Epithelial cell of proximal tubule (primary cell): ENCODE results near the gene HDAC1. TPM values are rescaled to one million over a fixed set of nuclear protein-coding genes. Genes with fewer than 3 reads are reported as not detected.
"Not testable (repeated sequence)": the region's sequence is repeated elsewhere in the genome, so short reads cannot be mapped to it uniquely, and the experiment has no call there.

Source experiments
- DNase-seq: peaks from one replicate; pipeline ENCODE4 v3.0.0-alpha.2; 2011; ENCODE audit warnings: low read depth
- H3K4me3 ChIP-seq: 2 replicates; pipeline ENCODE4 v1.5.1; 2011; ENCODE audit warnings: low read depth, mild to moderate bottlenecking, low read length
- total RNA-seq: library from RNA; depleted of rRNA; stranded (reverse); fragments of >200 nt; gene quantifications from 2 replicates; pipeline ENCODE4 v1.2.3, GENCODE V29; 2015
- TF ChIP-seq, protein P1 (sequence below): conservative IDR thresholded peaks from 2 replicates; pipeline ENCODE4 v1.5.1; 2012; ENCODE audit warnings: low read depth, mild to moderate bottlenecking, low read length

The HDAC1 gene
- total RNA-seq, 1 donor from 2014 or later, result 117 TPM

DNA sequence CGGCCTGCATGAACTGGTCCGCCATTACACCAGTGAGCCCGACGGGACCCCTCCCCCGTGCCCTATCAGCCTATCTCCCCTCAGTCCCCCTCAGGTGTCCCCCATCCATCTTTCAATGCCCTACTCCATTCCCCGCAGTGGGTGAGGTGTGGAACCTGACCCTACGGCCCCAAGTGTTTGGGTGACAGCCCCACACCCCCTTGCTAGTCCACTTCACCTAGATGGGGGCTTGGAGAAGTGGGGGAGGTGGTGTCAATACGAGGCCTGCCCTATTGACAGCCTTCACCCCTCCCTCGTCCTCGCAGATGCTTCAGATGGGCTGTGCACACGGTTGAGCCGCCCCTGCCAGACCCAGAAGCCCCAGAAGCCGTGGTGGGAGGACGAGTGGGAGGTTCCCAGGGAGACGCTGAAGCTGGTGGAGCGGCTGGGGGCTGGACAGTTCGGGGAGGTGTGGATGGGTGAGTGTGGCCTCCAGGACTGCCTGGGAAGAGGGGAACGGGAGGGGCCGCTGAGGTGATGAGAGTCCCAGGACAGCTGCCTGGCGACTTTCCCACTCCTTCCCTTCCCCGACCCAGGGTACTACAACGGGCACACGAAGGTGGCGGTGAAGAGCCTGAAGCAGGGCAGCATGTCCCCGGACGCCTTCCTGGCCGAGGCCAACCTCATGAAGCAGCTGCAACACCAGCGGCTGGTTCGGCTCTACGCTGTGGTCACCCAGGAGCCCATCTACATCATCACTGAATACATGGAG, 15.7 kb upstream of the HDAC1 start:
- TF ChIP-seq, protein P1, sequence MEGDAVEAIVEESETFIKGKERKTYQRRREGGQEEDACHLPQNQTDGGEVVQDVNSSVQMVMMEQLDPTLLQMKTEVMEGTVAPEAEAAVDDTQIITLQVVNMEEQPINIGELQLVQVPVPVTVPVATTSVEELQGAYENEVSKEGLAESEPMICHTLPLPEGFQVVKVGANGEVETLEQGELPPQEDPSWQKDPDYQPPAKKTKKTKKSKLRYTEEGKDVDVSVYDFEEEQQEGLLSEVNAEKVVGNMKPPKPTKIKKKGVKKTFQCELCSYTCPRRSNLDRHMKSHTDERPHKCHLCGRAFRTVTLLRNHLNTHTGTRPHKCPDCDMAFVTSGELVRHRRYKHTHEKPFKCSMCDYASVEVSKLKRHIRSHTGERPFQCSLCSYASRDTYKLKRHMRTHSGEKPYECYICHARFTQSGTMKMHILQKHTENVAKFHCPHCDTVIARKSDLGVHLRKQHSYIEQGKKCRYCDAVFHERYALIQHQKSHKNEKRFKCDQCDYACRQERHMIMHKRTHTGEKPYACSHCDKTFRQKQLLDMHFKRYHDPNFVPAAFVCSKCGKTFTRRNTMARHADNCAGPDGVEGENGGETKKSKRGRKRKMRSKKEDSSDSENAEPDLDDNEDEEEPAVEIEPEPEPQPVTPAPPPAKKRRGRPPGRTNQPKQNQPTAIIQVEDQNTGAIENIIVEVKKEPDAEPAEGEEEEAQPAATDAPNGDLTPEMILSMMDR, result no peak
- DNase-seq, result no peak
- no peak overlapping the region for H3K4me3 ChIP-seq

- not testable (repeated sequence) for H3K4me3 ChIP-seq, DNase-seq
Observed at GRCh38 chr1:32284777-32285176, 7.1 kb upstream of the HDAC1 start.

GRCh38 chr1:32285658-32286057, 6.2 kb upstream of the HDAC1 start:
- TF ChIP-seq, protein P1, result no peak
- H3K4me3 ChIP-seq, result no peak overlapping the region
- no peak for DNase-seq

DNA sequence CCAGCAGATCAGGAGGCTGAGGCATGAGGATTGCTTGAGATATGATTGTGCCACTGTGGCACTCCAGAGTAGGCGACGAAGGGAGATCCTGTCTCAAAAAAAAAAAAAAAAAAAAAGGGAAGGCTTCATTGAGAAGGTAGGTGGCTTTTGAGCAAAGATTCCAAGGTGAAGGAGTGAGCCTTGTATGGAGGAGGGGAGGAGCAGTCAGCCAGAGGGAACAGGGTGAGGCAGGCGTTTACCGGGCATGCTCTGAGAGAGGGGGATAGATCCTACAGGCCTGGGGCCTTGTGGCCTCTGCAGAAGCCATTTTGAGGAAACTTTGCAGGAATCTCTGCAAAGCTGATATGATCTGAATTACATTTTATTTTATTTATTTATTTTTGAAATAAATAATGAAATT, 5.1 kb upstream of the HDAC1 start:
- no peak overlapping the region for H3K4me3 ChIP-seq
- TF ChIP-seq, protein P1, result no peak
- DNase-seq, result no peak

GRCh38 chr1:32289256-32289655, 2.6 kb upstream of the HDAC1 start:
- DNase-seq, result no peak
- no peak overlapping the region for H3K4me3 ChIP-seq
- TF ChIP-seq, protein P1, result no peak

DNA sequence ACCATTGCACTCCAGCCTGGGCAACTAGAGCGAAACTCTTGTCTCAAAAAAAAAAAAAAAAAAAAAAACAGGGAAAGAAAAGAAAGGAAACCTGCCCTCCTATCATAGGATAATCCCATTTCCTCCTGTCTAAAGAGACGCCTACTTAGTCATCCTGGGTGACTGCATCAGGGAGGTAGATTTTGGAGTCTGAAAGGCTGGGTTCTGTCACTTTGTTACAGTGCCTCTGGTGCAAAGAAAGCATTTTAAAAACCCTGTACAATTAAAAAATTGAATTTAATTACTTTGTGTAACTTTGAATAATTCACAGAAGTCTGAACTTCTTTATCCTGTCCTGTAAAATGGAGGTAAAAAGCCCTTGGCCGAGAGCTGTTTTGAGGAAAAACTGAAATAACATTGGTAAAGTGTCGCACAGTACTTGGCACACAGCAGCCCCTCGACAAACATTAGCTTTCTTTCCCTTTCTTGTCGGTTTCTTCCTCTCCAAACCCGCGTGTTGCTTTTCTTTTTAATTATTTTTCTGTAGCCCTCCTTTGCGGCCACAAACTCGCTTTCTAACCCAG, 657 bp upstream of the HDAC1 start:
- peak overlapping the region; percentile 83 for H3K4me3 ChIP-seq
- TF ChIP-seq, protein P1, result no peak

DNA sequence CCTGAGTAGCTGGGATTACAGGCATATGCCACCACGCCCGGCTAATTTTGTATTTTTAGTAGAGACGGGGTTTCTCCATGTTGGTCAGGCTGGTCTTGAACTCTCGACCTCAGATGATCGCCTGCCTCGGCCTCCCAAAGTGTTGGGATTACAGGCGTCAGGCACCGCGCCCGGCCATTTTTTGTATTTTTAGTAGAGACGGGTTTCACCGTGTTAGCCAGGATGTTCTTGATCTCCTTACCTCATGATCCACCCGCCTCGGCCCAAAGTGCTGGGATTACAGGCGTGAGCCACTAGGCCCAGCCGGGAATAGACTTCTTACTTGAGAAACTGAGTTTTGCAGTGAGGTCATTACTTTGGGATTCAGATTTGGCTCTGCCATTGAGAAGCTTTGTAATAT, 6.3 kb downstream of the HDAC1 start:
- not testable (repeated sequence) for DNase-seq, H3K4me3 ChIP-seq

More for the DNA sequence above, 657 bp upstream of the HDAC1 start:
- no peak for DNase-seq

GRCh38 chr1:32299327-32299726, 7.4 kb downstream of the HDAC1 start:
- no peak for DNase-seq
- no peak overlapping the region for H3K4me3 ChIP-seq
- TF ChIP-seq, protein P1, result no peak
